ENCODE results near the gene TPRA1.

The TPRA1 gene

DNA sequence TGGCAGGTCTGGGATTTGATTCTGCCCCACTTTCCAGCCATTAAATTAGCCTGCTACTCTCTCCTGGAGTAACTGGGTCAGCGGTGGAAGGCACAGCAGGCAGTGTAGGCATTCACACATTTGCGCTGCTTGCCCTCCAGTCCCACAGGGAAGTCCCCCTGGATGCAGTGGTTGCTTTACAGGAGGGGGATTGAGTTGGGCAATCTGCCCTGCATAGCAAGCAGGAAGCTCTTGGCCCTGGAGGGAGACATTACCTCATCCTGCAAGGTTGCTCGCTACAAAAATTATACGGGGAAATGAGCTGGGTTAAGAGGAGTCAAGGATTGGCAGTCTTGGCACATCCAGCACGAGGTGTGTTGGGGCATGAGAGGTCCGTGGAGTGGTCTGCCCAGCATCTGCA lies 22.4 kb upstream of the TPRA1 start:
- TF ChIP-seq, protein P1, sequence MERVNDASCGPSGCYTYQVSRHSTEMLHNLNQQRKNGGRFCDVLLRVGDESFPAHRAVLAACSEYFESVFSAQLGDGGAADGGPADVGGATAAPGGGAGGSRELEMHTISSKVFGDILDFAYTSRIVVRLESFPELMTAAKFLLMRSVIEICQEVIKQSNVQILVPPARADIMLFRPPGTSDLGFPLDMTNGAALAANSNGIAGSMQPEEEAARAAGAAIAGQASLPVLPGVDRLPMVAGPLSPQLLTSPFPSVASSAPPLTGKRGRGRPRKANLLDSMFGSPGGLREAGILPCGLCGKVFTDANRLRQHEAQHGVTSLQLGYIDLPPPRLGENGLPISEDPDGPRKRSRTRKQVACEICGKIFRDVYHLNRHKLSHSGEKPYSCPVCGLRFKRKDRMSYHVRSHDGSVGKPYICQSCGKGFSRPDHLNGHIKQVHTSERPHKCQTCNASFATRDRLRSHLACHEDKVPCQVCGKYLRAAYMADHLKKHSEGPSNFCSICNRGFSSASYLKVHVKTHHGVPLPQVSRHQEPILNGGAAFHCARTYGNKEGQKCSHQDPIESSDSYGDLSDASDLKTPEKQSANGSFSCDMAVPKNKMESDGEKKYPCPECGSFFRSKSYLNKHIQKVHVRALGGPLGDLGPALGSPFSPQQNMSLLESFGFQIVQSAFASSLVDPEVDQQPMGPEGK (CRISPR knock-in tag; IDR thresholded peaks at IDR 0.05; ENCODE audit: borderline replicate concordance), result no peak
- TF ChIP-seq ZNF565 (CRISPR knock-in tag; conservative IDR thresholded peaks at IDR 0.05; ENCODE audit: low read depth), result no peak
- no peak for TF ChIP-seq ZC3H10 (CRISPR knock-in tag; IDR thresholded peaks at IDR 0.05)
- no peak for TF ChIP-seq SNAI2 (CRISPR knock-in tag; IDR thresholded peaks at IDR 0.05)
- no peak for TF ChIP-seq TOX (CRISPR knock-in tag; IDR thresholded peaks at IDR 0.05; ENCODE audit: borderline replicate concordance)
- TF ChIP-seq ARNTL (CRISPR knock-in tag; IDR thresholded peaks at IDR 0.05; ENCODE audit: borderline replicate concordance, low read depth), result no peak
- no peak for TF ChIP-seq CSDC2 (CRISPR knock-in tag; IDR thresholded peaks at IDR 0.05)
- TF ChIP-seq, protein P2, sequence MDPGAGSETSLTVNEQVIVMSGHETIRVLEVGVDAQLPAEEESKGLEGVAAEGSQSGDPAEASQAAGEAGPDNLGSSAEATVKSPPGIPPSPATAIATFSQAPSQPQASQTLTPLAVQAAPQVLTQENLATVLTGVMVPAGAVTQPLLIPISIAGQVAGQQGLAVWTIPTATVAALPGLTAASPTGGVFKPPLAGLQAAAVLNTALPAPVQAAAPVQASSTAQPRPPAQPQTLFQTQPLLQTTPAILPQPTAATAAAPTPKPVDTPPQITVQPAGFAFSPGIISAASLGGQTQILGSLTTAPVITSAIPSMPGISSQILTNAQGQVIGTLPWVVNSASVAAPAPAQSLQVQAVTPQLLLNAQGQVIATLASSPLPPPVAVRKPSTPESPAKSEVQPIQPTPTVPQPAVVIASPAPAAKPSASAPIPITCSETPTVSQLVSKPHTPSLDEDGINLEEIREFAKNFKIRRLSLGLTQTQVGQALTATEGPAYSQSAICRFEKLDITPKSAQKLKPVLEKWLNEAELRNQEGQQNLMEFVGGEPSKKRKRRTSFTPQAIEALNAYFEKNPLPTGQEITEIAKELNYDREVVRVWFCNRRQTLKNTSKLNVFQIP (CRISPR knock-in tag; IDR thresholded peaks at IDR 0.05; ENCODE audit: borderline replicate concordance, low read depth), result no peak
- TF ChIP-seq, protein P3, sequence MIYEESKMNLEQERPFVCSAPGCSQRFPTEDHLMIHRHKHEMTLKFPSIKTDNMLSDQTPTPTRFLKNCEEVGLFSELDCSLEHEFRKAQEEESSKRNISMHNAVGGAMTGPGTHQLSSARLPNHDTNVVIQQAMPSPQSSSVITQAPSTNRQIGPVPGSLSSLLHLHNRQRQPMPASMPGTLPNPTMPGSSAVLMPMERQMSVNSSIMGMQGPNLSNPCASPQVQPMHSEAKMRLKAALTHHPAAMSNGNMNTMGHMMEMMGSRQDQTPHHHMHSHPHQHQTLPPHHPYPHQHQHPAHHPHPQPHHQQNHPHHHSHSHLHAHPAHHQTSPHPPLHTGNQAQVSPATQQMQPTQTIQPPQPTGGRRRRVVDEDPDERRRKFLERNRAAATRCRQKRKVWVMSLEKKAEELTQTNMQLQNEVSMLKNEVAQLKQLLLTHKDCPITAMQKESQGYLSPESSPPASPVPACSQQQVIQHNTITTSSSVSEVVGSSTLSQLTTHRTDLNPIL (CRISPR knock-in tag; IDR thresholded peaks at IDR 0.05; ENCODE audit: low read depth), result no peak
- TF ChIP-seq, protein P4, sequence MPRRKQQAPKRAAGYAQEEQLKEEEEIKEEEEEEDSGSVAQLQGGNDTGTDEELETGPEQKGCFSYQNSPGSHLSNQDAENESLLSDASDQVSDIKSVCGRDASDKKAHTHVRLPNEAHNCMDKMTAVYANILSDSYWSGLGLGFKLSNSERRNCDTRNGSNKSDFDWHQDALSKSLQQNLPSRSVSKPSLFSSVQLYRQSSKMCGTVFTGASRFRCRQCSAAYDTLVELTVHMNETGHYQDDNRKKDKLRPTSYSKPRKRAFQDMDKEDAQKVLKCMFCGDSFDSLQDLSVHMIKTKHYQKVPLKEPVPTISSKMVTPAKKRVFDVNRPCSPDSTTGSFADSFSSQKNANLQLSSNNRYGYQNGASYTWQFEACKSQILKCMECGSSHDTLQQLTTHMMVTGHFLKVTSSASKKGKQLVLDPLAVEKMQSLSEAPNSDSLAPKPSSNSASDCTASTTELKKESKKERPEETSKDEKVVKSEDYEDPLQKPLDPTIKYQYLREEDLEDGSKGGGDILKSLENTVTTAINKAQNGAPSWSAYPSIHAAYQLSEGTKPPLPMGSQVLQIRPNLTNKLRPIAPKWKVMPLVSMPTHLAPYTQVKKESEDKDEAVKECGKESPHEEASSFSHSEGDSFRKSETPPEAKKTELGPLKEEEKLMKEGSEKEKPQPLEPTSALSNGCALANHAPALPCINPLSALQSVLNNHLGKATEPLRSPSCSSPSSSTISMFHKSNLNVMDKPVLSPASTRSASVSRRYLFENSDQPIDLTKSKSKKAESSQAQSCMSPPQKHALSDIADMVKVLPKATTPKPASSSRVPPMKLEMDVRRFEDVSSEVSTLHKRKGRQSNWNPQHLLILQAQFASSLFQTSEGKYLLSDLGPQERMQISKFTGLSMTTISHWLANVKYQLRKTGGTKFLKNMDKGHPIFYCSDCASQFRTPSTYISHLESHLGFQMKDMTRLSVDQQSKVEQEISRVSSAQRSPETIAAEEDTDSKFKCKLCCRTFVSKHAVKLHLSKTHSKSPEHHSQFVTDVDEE (CRISPR knock-in tag; IDR thresholded peaks at IDR 0.05), result no peak
- no peak for TF ChIP-seq ZNF8 (CRISPR knock-in tag; IDR thresholded peaks at IDR 0.05)
- TF ChIP-seq ZFP3 (CRISPR knock-in tag; IDR thresholded peaks at IDR 0.05), result no peak
- no peak for TF ChIP-seq ZFP30 (CRISPR knock-in tag; IDR thresholded peaks at IDR 0.05)
- TF ChIP-seq TCF4 (CRISPR knock-in tag; IDR thresholded peaks at IDR 0.05; ENCODE audit: borderline replicate concordance), result no peak
- TF ChIP-seq ISL1 (CRISPR knock-in tag; IDR thresholded peaks at IDR 0.05), result no peak
- TF ChIP-seq, protein P5, sequence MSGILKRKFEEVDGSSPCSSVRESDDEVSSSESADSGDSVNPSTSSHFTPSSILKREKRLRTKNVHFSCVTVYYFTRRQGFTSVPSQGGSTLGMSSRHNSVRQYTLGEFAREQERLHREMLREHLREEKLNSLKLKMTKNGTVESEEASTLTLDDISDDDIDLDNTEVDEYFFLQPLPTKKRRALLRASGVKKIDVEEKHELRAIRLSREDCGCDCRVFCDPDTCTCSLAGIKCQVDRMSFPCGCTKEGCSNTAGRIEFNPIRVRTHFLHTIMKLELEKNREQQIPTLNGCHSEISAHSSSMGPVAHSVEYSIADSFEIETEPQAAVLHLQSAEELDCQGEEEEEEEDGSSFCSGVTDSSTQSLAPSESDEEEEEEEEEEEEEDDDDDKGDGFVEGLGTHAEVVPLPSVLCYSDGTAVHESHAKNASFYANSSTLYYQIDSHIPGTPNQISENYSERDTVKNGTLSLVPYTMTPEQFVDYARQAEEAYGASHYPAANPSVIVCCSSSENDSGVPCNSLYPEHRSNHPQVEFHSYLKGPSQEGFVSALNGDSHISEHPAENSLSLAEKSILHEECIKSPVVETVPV (CRISPR knock-in tag; IDR thresholded peaks at IDR 0.05), result no peak
- TF ChIP-seq RARB (CRISPR knock-in tag; IDR thresholded peaks at IDR 0.05), result no peak
- no peak for TF ChIP-seq ZNF70 (CRISPR knock-in tag; IDR thresholded peaks at IDR 0.05)
- no peak for TF ChIP-seq BACH2 (CRISPR knock-in tag; IDR thresholded peaks at IDR 0.05; ENCODE audit: borderline replicate concordance)
- ATAC-seq, result no peak; the same call in 2 of the 3 replicates

DNA sequence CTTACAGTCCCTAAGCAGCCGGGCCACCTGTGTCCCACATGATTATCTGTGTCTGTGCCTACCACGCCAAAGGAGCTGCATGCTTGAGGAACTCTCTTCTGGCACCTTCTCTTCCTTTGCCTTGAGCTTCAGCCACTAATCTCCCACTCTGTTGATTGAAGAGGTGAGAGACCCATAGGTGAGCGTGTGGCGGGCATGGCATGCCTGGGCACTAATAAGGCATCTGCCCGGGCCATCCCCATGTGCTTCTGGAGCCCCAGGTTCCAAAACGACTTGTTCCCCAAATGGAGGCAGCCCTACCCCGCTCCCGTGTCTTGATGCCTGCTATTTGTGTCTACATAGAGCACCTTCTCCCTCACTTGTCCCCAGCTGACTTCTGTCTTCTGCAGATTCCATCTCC lies 20.7 kb upstream of the TPRA1 start:
- no peak for ATAC-seq
- TF ChIP-seq, protein P3 (CRISPR knock-in tag; IDR thresholded peaks at IDR 0.05; ENCODE audit: low read depth), result no peak
- TF ChIP-seq, protein P4 (CRISPR knock-in tag; IDR thresholded peaks at IDR 0.05), result no peak
- TF ChIP-seq ISL1 (CRISPR knock-in tag; IDR thresholded peaks at IDR 0.05), result no peak
- no peak for TF ChIP-seq ESRRG (CRISPR knock-in tag; IDR thresholded peaks at IDR 0.05)
- TF ChIP-seq, protein P2 (CRISPR knock-in tag; IDR thresholded peaks at IDR 0.05; ENCODE audit: borderline replicate concordance, low read depth), result no peak
- TF ChIP-seq ZNF70 (CRISPR knock-in tag; IDR thresholded peaks at IDR 0.05), result no peak
- TF ChIP-seq ZC3H10 (CRISPR knock-in tag; IDR thresholded peaks at IDR 0.05), result no peak
- TF ChIP-seq TCF4 (CRISPR knock-in tag; IDR thresholded peaks at IDR 0.05; ENCODE audit: borderline replicate concordance), result no peak
- no peak for TF ChIP-seq GLIS3 (CRISPR knock-in tag; IDR thresholded peaks at IDR 0.05)
- no peak for TF ChIP-seq SNAI2 (CRISPR knock-in tag; IDR thresholded peaks at IDR 0.05)
- no peak for TF ChIP-seq ZNF8 (CRISPR knock-in tag; IDR thresholded peaks at IDR 0.05)
- TF ChIP-seq ARNTL (CRISPR knock-in tag; IDR thresholded peaks at IDR 0.05; ENCODE audit: borderline replicate concordance, low read depth), result no peak
